ENCODE results near the gene CST9.
A peak's percentile ranks its signal among the peaks of the same experiment; 100 is the strongest.

Gene CST9

DNA sequence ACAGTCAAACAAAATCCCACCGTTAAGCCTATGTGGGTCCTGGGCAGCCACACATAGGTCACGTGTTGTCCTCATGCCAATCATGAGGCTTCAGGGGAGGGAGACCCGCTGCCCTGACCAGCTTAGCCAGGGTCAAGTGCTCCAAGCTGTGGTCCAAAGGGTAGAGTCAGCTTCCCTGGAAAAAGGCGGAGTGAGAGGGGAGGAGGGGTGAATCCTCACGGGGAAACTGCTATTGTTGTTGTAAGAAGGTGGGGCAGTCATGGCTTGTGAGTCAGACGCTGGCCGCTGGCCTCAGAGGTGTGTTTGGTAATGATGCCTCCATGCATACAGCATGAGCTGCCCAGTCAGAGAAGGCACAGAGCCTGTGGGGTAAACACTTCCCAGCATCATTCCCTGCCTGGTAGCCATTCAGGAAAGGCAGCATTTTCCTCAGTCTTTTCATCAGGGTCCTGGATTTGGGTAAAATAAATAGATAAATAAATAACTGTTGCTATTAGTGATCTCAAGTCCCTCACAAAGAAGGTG lies 23.4 kb upstream of the CST9 start:
- Histone ChIP-seq H3K4me2 (ENCODE audit: low read length) (no peak overlapping the region), H3K27ac (ENCODE audit: low read length) (no peak overlapping the region), H3K36me3 (replicated peaks; ENCODE audit: low read depth, low read length) (no peaks in the 10 kb centered on the region), H3K79me2 (ENCODE audit: low read length) (no peaks in the 10 kb centered on the region), H4K20me1 (ENCODE audit: insufficient read depth, low read length) (no peaks in the 10 kb centered on the region), H3K27me3 (ENCODE audit: low read depth, low read length) (peaks cover 8% of the 10 kb centered on the region; the same call in 1 of the 2 replicates), H3K4me1 (ENCODE audit: low read length) (peaks cover 26% of the 10 kb centered on the region), H2AFZ (ENCODE audit: low read depth, low read length) (no peak overlapping the region), H3K9me3 (ENCODE audit: insufficient read depth, low read length) (no peaks in the 10 kb centered on the region), H3K9ac (ENCODE audit: low read length) (no peak overlapping the region), H3K4me3 (ENCODE audit: low read length) (no peak overlapping the region)
- no peak for TF ChIP-seq EZH2phosphoT487 (IDR thresholded peaks at IDR 0.05; ENCODE audit: low read depth)
- no peak for TF ChIP-seq CTCF (IDR thresholded peaks at IDR 0.05; ENCODE audit: low read depth, low read length)

- Histone ChIP-seq H3K4me3 (ENCODE audit: low read length) (no peak overlapping the region), H4K20me1 (ENCODE audit: insufficient read depth, low read length) (no peaks in the 10 kb centered on the region), H3K27me3 (ENCODE audit: low read depth, low read length) (peaks cover 8% of the 10 kb centered on the region; the same call in 1 of the 2 replicates), H2AFZ (ENCODE audit: low read depth, low read length) (no peak overlapping the region), H3K9ac (ENCODE audit: low read length) (no peak overlapping the region), H3K79me2 (ENCODE audit: low read length) (no peaks in the 10 kb centered on the region), H3K27ac (ENCODE audit: low read length) (no peak overlapping the region), H3K36me3 (replicated peaks; ENCODE audit: low read depth, low read length) (no peaks in the 10 kb centered on the region), H3K9me3 (ENCODE audit: insufficient read depth, low read length) (no peaks in the 10 kb centered on the region), H3K4me1 (ENCODE audit: low read length) (peaks cover 31% of the 10 kb centered on the region), H3K4me2 (ENCODE audit: low read length) (no peak overlapping the region)
- TF ChIP-seq EZH2phosphoT487 (IDR thresholded peaks at IDR 0.05; ENCODE audit: low read depth) (no peak), CTCF (IDR thresholded peaks at IDR 0.05; ENCODE audit: low read depth, low read length) (no peak)
These were observed 22.8 kb upstream of the CST9 start for GRCh38 chr20:23628402-23629016.

DNA sequence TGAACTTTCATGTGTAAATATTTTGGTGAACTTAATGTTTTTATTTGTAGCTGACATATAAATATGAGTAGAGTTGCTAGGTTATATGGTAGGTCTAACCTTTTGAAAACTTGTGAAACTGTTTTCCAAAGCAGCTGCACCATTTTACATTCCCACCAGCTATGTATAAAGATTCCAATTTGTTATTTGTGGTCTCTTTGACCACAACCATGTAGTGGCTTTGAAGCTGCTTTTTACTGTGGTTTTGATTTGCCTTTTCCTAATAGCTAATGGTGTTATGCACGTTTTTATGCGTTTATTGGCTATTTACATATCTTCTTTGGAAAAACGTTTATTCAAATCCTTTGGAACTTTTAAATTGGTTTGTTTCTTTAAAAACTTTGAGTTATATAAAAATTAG lies 21.8 kb upstream of the CST9 start:
- no peaks in the 10 kb centered on the region for H3K9me3 ChIP-seq (ENCODE audit: insufficient read depth, low read length)
- no peak overlapping the region for H3K4me2 ChIP-seq (ENCODE audit: low read length)
- no peak overlapping the region for H3K4me3 ChIP-seq (ENCODE audit: low read length)
- no peak overlapping the region for H3K27ac ChIP-seq (ENCODE audit: low read length)
- TF ChIP-seq CTCF (IDR thresholded peaks at IDR 0.05; ENCODE audit: low read depth, low read length) (no peak), EZH2phosphoT487 (IDR thresholded peaks at IDR 0.05; ENCODE audit: low read depth) (no peak)
- H4K20me1 ChIP-seq (ENCODE audit: insufficient read depth, low read length): no peaks in the 10 kb centered on the region
- no peak overlapping the region for H2AFZ ChIP-seq (ENCODE audit: low read depth, low read length)
- H3K4me1 ChIP-seq (ENCODE audit: low read length): peaks cover 40% of the 10 kb centered on the region
- no peaks in the 10 kb centered on the region for H3K36me3 ChIP-seq (replicated peaks; ENCODE audit: low read depth, low read length)
- H3K9ac ChIP-seq (ENCODE audit: low read length): no peak overlapping the region
- no peaks in the 10 kb centered on the region for H3K79me2 ChIP-seq (ENCODE audit: low read length)
- peaks cover 8% of the 10 kb centered on the region; the same call in 1 of the 2 replicates for H3K27me3 ChIP-seq (ENCODE audit: low read depth, low read length)

DNA sequence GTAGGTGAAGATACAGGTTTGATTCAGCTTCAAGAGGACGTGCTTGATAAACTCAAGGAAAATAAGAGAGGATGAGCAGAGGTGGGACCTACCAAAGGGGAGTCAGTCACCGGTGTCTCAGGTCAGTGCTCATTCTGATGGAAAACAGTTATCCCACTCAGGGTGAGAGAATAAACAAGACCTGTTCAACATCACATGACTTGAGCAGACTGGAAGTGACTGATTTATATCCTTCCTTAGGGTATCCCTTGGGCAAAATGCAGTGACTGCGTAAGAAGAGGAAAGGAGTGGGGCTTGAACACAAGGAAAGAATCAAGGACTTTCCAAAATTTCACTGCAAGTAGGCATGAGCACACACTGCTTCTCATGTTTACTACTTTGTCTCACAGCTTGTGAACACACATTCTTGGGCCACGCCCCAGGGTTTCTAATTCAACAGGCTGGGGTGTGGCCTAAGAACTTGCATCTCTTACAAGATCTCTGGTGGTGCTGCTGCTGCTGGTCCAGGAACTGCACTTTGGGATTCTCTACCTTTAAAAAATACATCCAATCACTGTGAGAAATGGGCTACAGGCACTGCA lies 20.4 kb upstream of the CST9 start:
- no peak overlapping the region for H3K9ac ChIP-seq (ENCODE audit: low read length)
- H3K4me3 ChIP-seq (ENCODE audit: low read length): no peak overlapping the region
- no peaks in the 10 kb centered on the region for H3K36me3 ChIP-seq (replicated peaks; ENCODE audit: low read depth, low read length)
- no peaks in the 10 kb centered on the region for H3K9me3 ChIP-seq (ENCODE audit: insufficient read depth, low read length)
- no peaks in the 10 kb centered on the region for H4K20me1 ChIP-seq (ENCODE audit: insufficient read depth, low read length)
- TF ChIP-seq EZH2phosphoT487 (IDR thresholded peaks at IDR 0.05; ENCODE audit: low read depth) (no peak), CTCF (IDR thresholded peaks at IDR 0.05; ENCODE audit: low read depth, low read length) (no peak)
- H3K4me1 ChIP-seq (ENCODE audit: low read length): peaks cover 43% of the 10 kb centered on the region
- peaks cover 8% of the 10 kb centered on the region; the same call in 1 of the 2 replicates for H3K27me3 ChIP-seq (ENCODE audit: low read depth, low read length)
- no peak overlapping the region for H2AFZ ChIP-seq (ENCODE audit: low read depth, low read length)
- H3K27ac ChIP-seq (ENCODE audit: low read length): no peak overlapping the region
- peak overlapping the region; percentile 43 for H3K4me2 ChIP-seq (ENCODE audit: low read length)
- no peaks in the 10 kb centered on the region for H3K79me2 ChIP-seq (ENCODE audit: low read length)
